GM19395 (cell line): Measurements from ENCODE around the gene TMCC3.

Experiments
- ATAC-seq: cut with Tn5 transposase; IDR thresholded peaks from one replicate; pipeline ENCODE4 v1.9.1; 2021; ENCODE audit warnings: mild to moderate bottlenecking, moderate library complexity; ENCODE audit not compliant: unreplicated experiment

Gene TMCC3

GRCh38 chr12:94536040-94536965 lies 114.1 kb downstream of the TMCC3 start:
- ATAC-seq = no peak

DNA sequence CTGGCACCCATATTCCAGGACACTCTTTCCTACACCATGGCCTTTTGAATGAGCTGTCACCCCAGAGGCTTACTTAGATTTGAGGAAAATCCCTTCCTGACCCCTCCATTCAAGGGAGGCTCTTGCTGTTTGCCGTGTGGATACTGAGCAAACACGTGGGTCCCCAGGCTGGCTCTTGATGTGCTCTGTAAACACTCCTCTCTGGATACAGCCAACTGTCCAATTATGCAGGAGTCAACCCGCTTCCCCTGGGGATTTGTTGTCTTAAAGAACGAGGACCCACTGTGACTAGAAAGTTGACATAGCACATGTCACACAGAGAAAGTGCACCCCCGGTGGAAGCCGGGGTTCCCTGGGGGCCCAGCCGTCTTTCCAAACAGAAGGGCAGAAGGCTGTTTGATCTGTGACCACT lies 114.8 kb downstream of the TMCC3 start:
- no peak for ATAC-seq

DNA sequence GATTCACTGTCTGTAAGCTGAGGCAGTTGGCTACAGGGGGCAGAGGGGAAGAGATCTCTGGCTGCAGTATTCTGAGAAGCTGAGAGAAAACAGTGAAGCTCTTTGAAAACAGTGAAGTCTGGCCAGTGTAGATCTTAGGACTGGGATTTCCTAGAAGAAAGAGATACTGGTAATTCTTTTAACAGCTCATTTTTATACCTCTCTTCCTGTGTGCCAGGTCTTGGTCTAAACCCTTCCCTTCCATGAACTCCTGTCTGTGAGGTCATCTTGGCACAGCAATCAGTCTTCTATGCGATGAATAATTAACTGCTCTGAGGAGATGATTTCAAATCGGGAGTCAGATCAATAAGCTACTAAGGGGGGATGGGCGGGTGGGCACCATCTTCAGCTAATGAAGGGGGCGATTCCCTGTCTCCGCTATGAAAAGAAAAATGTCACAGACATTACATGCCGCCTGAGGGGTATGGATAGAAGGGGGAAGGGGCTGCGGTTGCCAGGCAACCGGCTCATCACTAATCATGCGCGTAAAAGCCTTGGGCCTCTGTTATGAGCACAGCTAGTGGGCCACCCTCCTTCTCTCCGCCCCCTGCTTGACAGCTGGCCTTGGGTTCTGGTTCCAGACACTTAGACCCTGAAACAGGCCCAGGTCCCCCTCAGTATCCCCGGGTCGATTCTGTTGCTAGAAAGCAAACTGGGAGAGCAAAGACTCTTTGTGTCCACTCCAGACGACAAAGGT lies 115.4 kb downstream of the TMCC3 start:
- ATAC-seq = no peak

GRCh38 chr12:94534278-94534677 lies 116.1 kb downstream of the TMCC3 start:
- no peak for ATAC-seq

DNA sequence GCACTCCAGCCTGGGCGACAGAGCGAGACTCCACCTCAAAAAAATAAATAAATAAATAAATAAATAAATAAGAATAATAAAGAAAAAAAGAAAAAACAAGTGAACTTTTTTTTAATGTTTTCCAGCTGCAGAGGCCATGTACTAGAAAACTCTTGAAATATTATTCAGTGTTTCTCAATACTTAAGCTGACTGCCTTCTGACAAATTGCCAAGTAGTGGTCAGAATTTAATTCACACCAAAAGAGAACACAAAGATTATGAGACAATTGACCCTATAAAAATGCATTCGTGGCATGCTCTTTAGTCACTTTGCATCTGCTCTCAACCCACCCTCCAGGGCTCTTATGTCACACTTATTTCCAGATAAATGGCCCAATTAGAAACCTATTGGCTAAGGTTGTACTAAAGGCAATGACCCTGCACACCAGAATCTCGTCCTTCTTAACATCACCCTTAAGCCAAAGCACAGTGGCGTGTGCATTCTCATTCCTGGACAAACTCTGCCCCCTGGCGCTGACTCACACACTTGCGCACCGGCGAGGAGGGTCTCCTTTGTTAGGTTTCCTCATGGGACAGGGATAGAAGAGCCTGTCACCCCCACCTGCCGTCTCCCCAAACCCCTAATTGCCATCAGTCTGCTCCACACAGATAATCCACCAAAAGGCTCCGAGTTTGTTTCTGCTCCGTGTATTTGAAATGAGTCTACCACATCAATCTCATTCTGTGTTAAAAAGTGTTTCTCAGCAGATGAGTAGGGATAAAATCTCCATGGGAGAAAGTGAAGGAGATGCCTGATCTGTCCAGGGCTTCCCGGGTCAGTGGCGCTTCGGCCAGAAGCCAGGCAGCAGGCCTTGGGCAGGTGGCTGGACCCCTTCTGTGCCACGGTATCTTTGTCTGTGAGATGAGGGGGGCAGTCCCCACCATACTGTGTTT lies 117.6 kb downstream of the TMCC3 start:
- ATAC-seq = peak; percentile 75

GRCh38 chr12:94531196-94531720 lies 119.1 kb downstream of the TMCC3 start:
- ATAC-seq = no peak

DNA sequence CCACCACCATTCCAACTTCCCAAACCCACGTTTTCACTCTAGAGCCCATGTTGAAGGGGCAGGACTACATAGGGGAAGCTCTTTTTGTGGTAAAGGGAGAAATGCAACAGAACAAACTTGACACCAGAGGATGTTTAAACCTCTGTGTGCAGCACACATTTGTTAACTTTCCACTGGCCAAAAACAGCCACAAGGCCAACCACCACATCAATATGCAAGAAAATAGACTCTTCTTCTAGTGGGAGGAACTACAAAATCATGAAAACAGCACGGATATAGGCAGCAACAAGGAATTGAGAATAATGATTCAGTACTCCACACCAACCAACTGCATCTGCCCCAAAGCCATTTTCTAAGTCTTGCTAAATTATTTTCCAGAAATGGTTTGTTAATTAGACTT lies 124.4 kb downstream of the TMCC3 start:
- ATAC-seq = no peak
